GM12878 (cell line): ENCODE data around the gene ARID5B. TPM values are rescaled to one million over a fixed set of nuclear protein-coding genes. Genes with fewer than 3 reads are reported as not detected.
A peak's percentile ranks its signal among the peaks of the same experiment; 100 is the strongest.

Source experiments
- ATAC-seq: fragments of 200-7000 bp; cut with Tn5 transposase; 3 replicates; pipeline ENCODE4 v1.9.1; 2020; ENCODE audit warnings: mild to moderate bottlenecking, moderate library complexity
- BruUV-seq: library from RNA; stranded (reverse); fragments of 400-500 nt; replicated peaks from 2 replicates; lab custom pipeline; 2021; lab: Mats Ljungman, UMichigan
- CTCF ChIA-PET: fragments of 300-600 bp; sonication (Branson Sonifier 250); formaldehyde crosslinking; extraction: SDS; loops from one replicate; lab custom pipeline; 2021; ENCODE audit warnings: inconsistent platforms; lab: Yijun Ruan, JAX
- POLR2A ChIA-PET: fragments of 350-600 bp; formaldehyde crosslinking; extraction: SDS; loops from one replicate; lab custom pipeline; 2021; ENCODE audit warnings: inconsistent platforms; lab: Charles Lee
- RAD21 ChIA-PET: fragments of 300-600 bp; sonication (Branson Sonifier 250); formaldehyde crosslinking; loops from one replicate; lab custom pipeline; 2023; ENCODE audit warnings: antibody characterized with exemption; ENCODE audit not compliant: unreplicated experiment; lab: Charles Lee
- SMC1A ChIA-PET: fragments of 300-600 bp; sonication (Branson Sonifier 250); formaldehyde crosslinking; loops from one replicate; lab custom pipeline; 2023; ENCODE audit not compliant: unreplicated experiment, uncharacterized antibody; lab: Charles Lee
- DNase-seq: peaks from one replicate; pipeline ENCODE4 v3.0.0-alpha.2; 2011; ENCODE audit warnings: low read depth, low spot score
- FAIRE-seq: peaks from 3 replicates; lab custom pipeline; 2011; peaks lifted over from hg19 to GRCh38; lab: Jason Lieb, UNC
- H2AFZ ChIP-seq: 2 replicates; pipeline ENCODE4 v1.6.0; 2011; ENCODE audit warnings: low read depth, low read length, control low read depth; ENCODE audit not compliant: control insufficient read depth
- H3K27ac ChIP-seq: 2 replicates; pipeline ENCODE4 v1.5.1; 2011; ENCODE audit warnings: control low read depth; ENCODE audit not compliant: control insufficient read depth, insufficient read depth
- H3K27me3 ChIP-seq, 2 experiments: replicated peaks in 1 of 2; 2 replicates each; pipeline versions ENCODE4 v1.6.0 to v1.6.1; 2011; ENCODE audit warnings: low read length in 1 of 2; ENCODE audit not compliant: control insufficient read depth in 2 of 2, insufficient read depth in 2 of 2
- H3K36me3 ChIP-seq, 2 experiments: 2 replicates each; pipeline ENCODE4 v1.5.1; 2011; ENCODE audit warnings: low read length in 1 of 2; ENCODE audit not compliant: control insufficient read depth in 2 of 2, insufficient read depth in 2 of 2
- H3K4me1 ChIP-seq: 2 replicates; pipeline ENCODE4 v1.6.1; 2011; ENCODE audit warnings: mild to moderate bottlenecking, low read length, moderate library complexity, mixed read lengths; ENCODE audit not compliant: control insufficient read depth, insufficient read depth
- H3K4me2 ChIP-seq: 2 replicates; pipeline ENCODE4 v1.6.0; 2011; ENCODE audit warnings: control low read depth; ENCODE audit not compliant: control insufficient read depth, insufficient read depth
- H3K4me3 ChIP-seq: fragments of 200-600 bp; sonication (generic); 2 replicates; pipeline ENCODE4 v1.5.1; 2016
- H3K79me2 ChIP-seq: 2 replicates; pipeline ENCODE4 v1.6.0; 2011; ENCODE audit warnings: low read length; ENCODE audit not compliant: control insufficient read depth, insufficient read depth
- H3K9ac ChIP-seq: 2 replicates; pipeline ENCODE4 v1.8.0; 2011; ENCODE audit warnings: low read length, control low read depth, mixed read lengths; ENCODE audit not compliant: control insufficient read depth, insufficient read depth
- H3K9me3 ChIP-seq: replicated peaks from 3 replicates; pipeline ENCODE4 v1.5.1; 2011; ENCODE audit warnings: mild to moderate bottlenecking, low read length; ENCODE audit not compliant: control insufficient read depth, insufficient read depth
- H4K20me1 ChIP-seq: 2 replicates; pipeline ENCODE4 v1.6.0; 2011; ENCODE audit not compliant: control insufficient read depth, insufficient read depth
- NR2F1 ChIP-seq: fragments of 450-650 bp; conservative IDR thresholded peaks from 2 replicates; pipeline ENCODE4 v1.6.1; 2017; ENCODE audit warnings: mild to moderate bottlenecking
- PML ChIP-seq: IDR thresholded peaks from 2 replicates; pipeline ENCODE4 v1.6.1; 2012; ENCODE audit warnings: low read length, inconsistent platforms
- ZBTB11 ChIP-seq: fragments of 450-650 bp; formaldehyde crosslinking; IDR thresholded peaks from 2 replicates; pipeline ENCODE4 v1.5.0; 2022; ENCODE audit warnings: mild to moderate bottlenecking, missing genetic modification characterization
- WGBS: methylation state at CpG from one replicate; pipeline ENCODE4 v1.1.6; 2016; ENCODE audit warnings: low lambda C conversion rate; ENCODE audit not compliant: insufficient replicate concordance, insufficient coverage; ENCODE audit errors: missing lambda C conversion rate; 5-methylcytosine and 5-hydroxymethylcytosine counted together
- in situ Hi-C: fragments of 300-500 bp; cut with MboI; formaldehyde crosslinking; loops from 9 replicates; pipeline ENCODE4 v1.14.3; 2018; ENCODE audit warnings: mixed read lengths
- intact Hi-C: fragments of 100-400 bp; cut with micrococcal nuclease; formaldehyde crosslinking; loops from one replicate; pipeline ENCODE4 v1.14.2; 2022; ENCODE audit not compliant: unreplicated experiment
- polyA plus RNA-seq, 11 experiments: library from polyadenylated mRNA; depleted of rRNA in 4 of 11; unstranded in 6 of 11; stranded (reverse) in 5 of 11; fragments of >200 nt; fragmentation: Nextera tagmentation in 4 of 11; fragmentation: Illumina TruSeq in 1 of 11; extraction: Ambion mirVana in 4 of 11; extraction: Trizol in 1 of 11; gene quantifications; 1 replicate in 1 of 11; 2 replicates in 10 of 11; pipeline versions ENCODE4 v1.2.1 to v1.2.3, GENCODE V29; 2011 to 2016; ENCODE audit warnings: inconsistent platforms in 2 of 11, missing spikeins in 2 of 11, low read depth in 1 of 11
- total RNA-seq, 4 experiments: library from RNA; depleted of rRNA in 3 of 4; stranded (reverse); fragments of >200 nt in 3 of 4; fragmentation: Illumina TruSeq in 1 of 4; extraction: Trizol in 1 of 4; gene quantifications; 2 replicates each; pipeline versions ENCODE4 v1.2.1 to v1.2.3, GENCODE V29; 2013 to 2021

ARID5B gene
- total and polyA plus RNA-seq, 10 of the 15 experiments (the other 5 are each of a cell fraction or from before 2014, with no cell fraction given), result 2.7 to 8.5 (median 6.1) TPM

GRCh38 chr10:62045765-62046521 is 144.4 kb downstream of the ARID5B start:
- no peak for ATAC-seq
- intact Hi-C loops, result loop anchor here (5.0 kb wide), 3 partner anchors 59 to 141 kb away; no protein-coding TSS in a partner anchor
- TF ChIP-seq NR2F1 (peak; percentile 39; the same call in 1 of the 2 replicates), PML (peak; percentile 59; the same call in 1 of the 2 replicates), ZBTB11 (CRISPR knock-in tag) (no peak)
- TF ChIP-seq, all 136 proteins: peak for 2
- Histone ChIP-seq H3K4me2 (peak overlapping the region; percentile 99), H3K4me3 (peak overlapping the region; percentile 42; the same call in 1 of the 2 replicates), H3K36me3 (no peaks in the 10 kb centered on the region), H3K9ac (peak overlapping the region; percentile 56), H3K27ac (peak overlapping the region; percentile 93), H3K9me3 (no peaks in the 10 kb centered on the region; the same call in 1 of the 3 replicates), H4K20me1 (no peaks in the 10 kb centered on the region), H2AFZ (no peak overlapping the region; the same call in 1 of the 2 replicates), H3K27me3 (no peaks in the 10 kb centered on the region), H3K4me1 (peaks cover 74% of the 10 kb centered on the region), H3K79me2 (peaks cover 75% of the 10 kb centered on the region)
- POLR2A ChIA-PET, result interaction anchor here (0.7 kb wide), 1 partner anchor 146 kb away, joined by 5 read pairs; no protein-coding TSS in a partner anchor
- in situ Hi-C loops, result loop anchor here (5.0 kb wide), 2 partner anchors 144 to 196 kb away; partner anchors contain the start of gene ARID5B
- CTCF ChIA-PET, result interaction anchor here (1.2 to 3.2 kb wide), 2 partner anchors 10 to 199 kb away, joined by 3 to 22 read pairs; no protein-coding TSS in a partner anchor
- SMC1A ChIA-PET, result interaction anchor here (0.7 to 2.1 kb wide), 8 partner anchors 8 to 199 kb away, joined by 3 to 9 read pairs (median 6); no protein-coding TSS in a partner anchor
- WGBS, result 1% methylated on average over 12 of the region's 12 CpGs
- FAIRE-seq, result no peak
- no TSS peak for BruUV-seq
- RAD21 ChIA-PET, result interaction anchor here (0.6 to 2.0 kb wide), 10 partner anchors 7 to 896 kb away, joined by 3 to 7 read pairs (median 4); no protein-coding TSS in a partner anchor
- DNase-seq, result no peak
